Gastrocnemius medialis (tissue), 4 donors: ENCODE results near the gene KCTD10. TPM values are rescaled to one million over a fixed set of nuclear protein-coding genes. Genes with fewer than 3 reads are reported as not detected.
A peak's percentile ranks its signal among the peaks of the same experiment; 100 is the strongest.

ENCODE experiments used
- ATAC-seq, 2 donors: fragments of 150-250 bp; one replicate each; pipeline ENCODE4 v1.9.1; 2016
- DNase-seq, 2 donors: peaks; one replicate each; pipeline ENCODE4 v3.0.0-alpha.2; 2019
- H3K27ac ChIP-seq, 4 donors: fragments of 200-600 bp; sonication (generic); 1 replicate in 1 of 4; 2 replicates in 3 of 4; pipeline ENCODE4 v1.5.1; 2016 to 2018; ENCODE audit warnings: mild to moderate bottlenecking in 2 of 4, moderate library complexity in 1 of 4
- H3K27me3 ChIP-seq, 3 donors: fragments of 200-600 bp; sonication (generic) in 2 of 3; 1 replicate in 1 of 3; 2 replicates in 2 of 3; pipeline versions ENCODE4 v1.5.1 to v1.6.0; 2016 to 2019; ENCODE audit warnings: mild to moderate bottlenecking in 1 of 3, moderate library complexity in 1 of 3
- H3K36me3 ChIP-seq, 2 donors: fragments of 200-600 bp; sonication (generic) in 1 of 2; one replicate each; pipeline ENCODE4 v1.5.1; 2017 to 2018
- H3K4me1 ChIP-seq, 2 donors: fragments of 200-600 bp; sonication (generic) in 1 of 2; one replicate each; pipeline ENCODE4 v1.5.1; 2016 to 2017; ENCODE audit warnings: mild to moderate bottlenecking in 2 of 2
- H3K4me3 ChIP-seq, 4 donors: fragments of 200-600 bp; sonication (generic) in 3 of 4; 1 replicate in 1 of 4; 2 replicates in 3 of 4; pipeline ENCODE4 v1.5.1; 2016 to 2019; ENCODE audit warnings: mild to moderate bottlenecking in 2 of 4
- H3K9me3 ChIP-seq, 3 donors: fragments of 200-600 bp; sonication (generic) in 2 of 3; 1 replicate in 1 of 3; 2 replicates in 2 of 3; pipeline ENCODE4 v1.5.1; 2016 to 2019
- CTCF ChIP-seq, 5 experiments: fragments of 450-650 bp in 3 of 5; fragments of 200-600 bp in 2 of 5; sonication (generic) in 2 of 5; IDR thresholded peaks in 4 of 5; conservative IDR thresholded peaks in 1 of 5; 1 replicate in 4 of 5; 2 replicates in 1 of 5; pipeline ENCODE4 v1.5.1; 2016 to 2019; ENCODE audit warnings: antibody characterized with exemption in 5 of 5, mild to moderate bottlenecking in 3 of 5, moderate library complexity in 3 of 5
- POLR2A ChIP-seq, 2 donors: fragments of 450-650 bp; IDR thresholded peaks; one replicate each; pipeline ENCODE4 v1.6.1; 2017; ENCODE audit warnings: antibody characterized with exemption in 2 of 2, mild to moderate bottlenecking in 2 of 2, moderate library complexity in 2 of 2
- in situ Hi-C, 4 donors: fragments of 200-750 bp; cut with MboI; loops; one replicate each; pipeline versions ENCODE4 v1.15.0 to v1.8.0; 2017; ENCODE audit warnings: low sequenced_read_pairs in 4 of 4
- intact Hi-C: fragments of 100-400 bp; cut with DNase I; formaldehyde crosslinking; loops from one replicate; pipeline ENCODE4 v1.15.1; 2023; ENCODE audit warnings: low total_unique reads
- total RNA-seq, 4 donors: library from RNA; depleted of rRNA; stranded (reverse); fragments of >200 nt; gene quantifications; one replicate each; pipeline versions ENCODE4 v1.1.0 to v1.2.3, GENCODE V29; 2016

KCTD10 gene
- total RNA-seq, 4 donors from 2014 or later: 7.5 to 14.8 (median 10.6) TPM

- Histone ChIP-seq H3K27me3 (no peaks in the 10 kb centered on the region), H3K4me3 (no peak overlapping the region), H3K9me3 (no peaks in the 10 kb centered on the region), H3K27ac (peak overlapping the region; percentile 75 to 87 (median 82)), H3K36me3 (peaks cover 0 to 46% of the 10 kb centered on the region in 2 donors), H3K4me1 (peaks cover 48 to 53% of the 10 kb centered on the region in 2 donors)
- DNase-seq (no peak), ATAC-seq (no peak)
- intact Hi-C loops (no loop called here), in situ Hi-C loops (no loop called here)
- TF ChIP-seq CTCF (IDR thresholded peaks at IDR 0.05 in 4 of 5, conservative IDR thresholded peaks at IDR 0.05 in 1 of 5) (no peak), POLR2A (IDR thresholded peaks at IDR 0.05) (no peak)
Measured at GRCh38 chr12:109460538-109460937, 16.6 kb downstream of the KCTD10 start.

GRCh38 chr12:109459247-109459646 lies 17.9 kb downstream of the KCTD10 start:
- H3K27me3 ChIP-seq: no peaks in the 10 kb centered on the region
- no peak overlapping the region for H3K4me3 ChIP-seq
- in situ Hi-C loops (no loop called here), intact Hi-C loops (no loop called here)
- H3K27ac ChIP-seq: peak overlapping the region; percentile 34 to 53 (median 39)
- no peak for DNase-seq
- peaks cover 45 to 46% of the 10 kb centered on the region in 2 donors for H3K4me1 ChIP-seq
- TF ChIP-seq POLR2A (IDR thresholded peaks at IDR 0.05): no peak
- TF ChIP-seq CTCF (IDR thresholded peaks at IDR 0.05 in 4 of 5, conservative IDR thresholded peaks at IDR 0.05 in 1 of 5): no peak
- H3K36me3 ChIP-seq: peaks cover 0 to 51% of the 10 kb centered on the region in 2 donors
- ATAC-seq: no peak
- no peaks in the 10 kb centered on the region for H3K9me3 ChIP-seq

- DNase-seq: no peak
- Histone ChIP-seq H3K4me3 (no peak overlapping the region), H3K27ac (peak overlapping the region; percentile 34 to 53 (median 39)), H3K9me3 (no peaks in the 10 kb centered on the region), H3K36me3 (peaks cover 0 to 56% of the 10 kb centered on the region in 2 donors), H3K4me1 (peaks cover 41% of the 10 kb centered on the region in 2 donors), H3K27me3 (no peaks in the 10 kb centered on the region)
- TF ChIP-seq POLR2A (IDR thresholded peaks at IDR 0.05): no peak
- TF ChIP-seq CTCF (IDR thresholded peaks at IDR 0.05 in 4 of 5, conservative IDR thresholded peaks at IDR 0.05 in 1 of 5): no peak
- in situ Hi-C loops: no loop called here
- no peak for ATAC-seq
- intact Hi-C loops: no loop called here
Measured at GRCh38 chr12:109458771-109459208, 18.3 kb downstream of the KCTD10 start.

- H3K4me3 ChIP-seq: no peak overlapping the region
- no peaks in the 10 kb centered on the region for H3K9me3 ChIP-seq
- ATAC-seq (no peak), DNase-seq (no peak)
- peaks cover 34% of the 10 kb centered on the region in 2 donors for H3K4me1 ChIP-seq
- in situ Hi-C loops (no loop called here), intact Hi-C loops (no loop called here)
- H3K27me3 ChIP-seq: no peaks in the 10 kb centered on the region
- H3K27ac ChIP-seq: peak overlapping the region in 2 of 4 donors; percentile 34 to 53
- peaks cover 0 to 63% of the 10 kb centered on the region in 2 donors for H3K36me3 ChIP-seq
- no peak for TF ChIP-seq CTCF (IDR thresholded peaks at IDR 0.05 in 4 of 5, conservative IDR thresholded peaks at IDR 0.05 in 1 of 5)
- no peak for TF ChIP-seq POLR2A (IDR thresholded peaks at IDR 0.05)
Measured at GRCh38 chr12:109458086-109458485, 19.0 kb downstream of the KCTD10 start.

GRCh38 chr12:109455706-109456105 lies 21.4 kb downstream of the KCTD10 start:
- DNase-seq (no peak), ATAC-seq (no peak)
- no peak overlapping the region for H3K4me3 ChIP-seq
- no peak for TF ChIP-seq CTCF (IDR thresholded peaks at IDR 0.05 in 4 of 5, conservative IDR thresholded peaks at IDR 0.05 in 1 of 5)
- TF ChIP-seq POLR2A (IDR thresholded peaks at IDR 0.05): no peak
- intact Hi-C loops: no loop called here
- H3K9me3 ChIP-seq: no peaks in the 10 kb centered on the region
- no peaks in the 10 kb centered on the region for H3K27me3 ChIP-seq
- H3K36me3 ChIP-seq: peaks cover 0 to 86% of the 10 kb centered on the region in 2 donors
- no peak overlapping the region for H3K27ac ChIP-seq
- peaks cover 10% of the 10 kb centered on the region in 2 donors for H3K4me1 ChIP-seq
- in situ Hi-C loops: no loop called here
